Activated CD4-positive, alpha-beta T cell treated with anti-CD3 and anti-CD28 coated beads for 24 hours (primary cell): ENCODE data around the gene CCNI2.

Experiments
- DNase-seq, 2 donors: peaks; one replicate each; pipeline ENCODE4 v3.0.0-alpha.2; 2020; ENCODE audit warnings: low read depth in 2 of 2

The CCNI2 gene, protein sequence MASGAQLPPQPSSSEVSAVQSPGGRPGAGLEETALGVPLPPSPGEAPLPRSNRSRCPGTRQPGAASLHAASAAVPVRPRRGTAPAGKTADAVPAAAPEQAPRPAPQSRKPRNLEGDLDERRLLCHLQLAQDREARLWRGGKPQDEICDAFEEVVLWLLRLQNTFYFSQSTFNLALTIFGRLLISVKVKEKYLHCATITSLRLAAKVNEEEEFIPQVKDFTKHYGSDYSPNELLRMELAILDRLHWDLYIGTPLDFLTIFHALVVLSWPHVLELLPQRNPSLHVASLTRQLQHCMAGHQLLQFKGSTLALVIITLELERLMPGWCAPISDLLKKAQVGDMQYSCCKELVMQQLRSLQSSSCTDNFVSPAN

DNA sequence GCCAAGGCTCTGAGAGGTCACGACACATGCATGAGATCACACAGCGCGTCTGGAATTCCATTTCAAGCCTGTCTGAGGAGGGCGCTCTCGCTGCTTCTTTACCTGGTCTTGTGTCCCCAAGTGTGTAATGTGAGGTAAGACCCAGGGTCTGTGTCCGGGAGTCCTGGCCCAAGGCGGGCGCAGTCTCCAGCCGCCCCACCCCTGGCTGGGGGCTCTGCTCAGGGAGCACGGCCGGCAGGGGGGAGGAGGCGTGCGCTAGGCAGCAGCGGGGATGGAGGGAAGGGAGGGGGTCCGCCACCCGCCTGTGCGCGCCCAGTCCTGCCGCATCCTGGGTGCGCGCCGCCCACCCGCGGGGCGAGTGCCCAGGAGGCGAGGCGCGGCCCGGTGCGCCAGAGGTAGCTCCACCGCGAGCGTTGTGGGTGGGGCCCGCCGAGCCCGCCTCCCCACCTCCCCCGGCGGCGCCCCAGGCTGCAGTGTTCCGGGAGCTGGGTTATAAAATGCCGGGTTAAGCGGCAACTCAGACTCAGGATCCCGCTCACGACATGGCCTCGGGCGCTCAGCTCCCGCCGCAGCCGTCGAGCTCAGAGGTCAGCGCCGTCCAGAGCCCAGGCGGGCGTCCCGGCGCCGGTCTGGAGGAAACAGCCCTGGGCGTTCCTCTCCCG lies at the start of gene CCNI2:
TSS of gene CCNI2 (plus strand) at position 473 of the 662 bp plus-strand sequence. CDS start at position 543, 70 bp downstream.
- peak; percentile 38 to 50 for DNase-seq

DNA sequence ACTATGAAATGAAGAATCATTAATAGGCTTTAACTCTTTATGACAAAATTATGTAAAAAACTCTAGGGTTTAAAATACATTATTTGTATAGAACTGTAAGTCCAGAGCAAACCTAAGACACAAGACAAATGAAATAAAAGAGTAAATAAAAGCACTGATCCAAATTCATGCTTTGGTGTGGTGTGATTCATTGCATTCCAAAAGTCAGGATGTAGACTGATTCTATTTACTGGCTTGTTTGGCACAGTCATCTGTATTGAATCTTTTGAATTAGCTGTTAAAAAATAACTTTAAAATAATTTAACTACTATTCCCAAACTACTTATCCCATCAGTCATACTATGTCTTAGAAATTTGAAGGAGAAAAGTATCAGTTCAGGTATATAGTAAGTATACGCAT lies 42.4 kb upstream of the CCNI2 start:
- DNase-seq: no peak

DNA sequence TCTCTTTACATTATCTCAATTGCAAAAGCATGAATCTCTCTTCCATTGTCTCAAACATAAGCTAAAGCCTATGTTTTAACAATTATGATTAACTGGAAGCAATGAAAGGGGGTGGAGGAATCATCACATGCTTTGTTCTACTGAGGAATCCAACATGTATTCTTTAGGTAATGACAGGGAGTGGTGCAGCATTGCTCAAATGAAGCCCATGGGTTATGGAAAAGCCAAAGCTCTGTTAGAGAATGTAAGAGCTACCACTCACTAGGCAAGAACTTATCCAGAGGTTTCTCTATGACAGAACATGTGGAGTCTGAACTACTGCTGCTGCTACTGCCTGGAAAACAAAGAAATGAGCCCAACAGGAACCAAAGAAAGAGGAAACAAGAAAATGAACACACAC lies 38.6 kb upstream of the CCNI2 start:
- no peak for DNase-seq

DNA sequence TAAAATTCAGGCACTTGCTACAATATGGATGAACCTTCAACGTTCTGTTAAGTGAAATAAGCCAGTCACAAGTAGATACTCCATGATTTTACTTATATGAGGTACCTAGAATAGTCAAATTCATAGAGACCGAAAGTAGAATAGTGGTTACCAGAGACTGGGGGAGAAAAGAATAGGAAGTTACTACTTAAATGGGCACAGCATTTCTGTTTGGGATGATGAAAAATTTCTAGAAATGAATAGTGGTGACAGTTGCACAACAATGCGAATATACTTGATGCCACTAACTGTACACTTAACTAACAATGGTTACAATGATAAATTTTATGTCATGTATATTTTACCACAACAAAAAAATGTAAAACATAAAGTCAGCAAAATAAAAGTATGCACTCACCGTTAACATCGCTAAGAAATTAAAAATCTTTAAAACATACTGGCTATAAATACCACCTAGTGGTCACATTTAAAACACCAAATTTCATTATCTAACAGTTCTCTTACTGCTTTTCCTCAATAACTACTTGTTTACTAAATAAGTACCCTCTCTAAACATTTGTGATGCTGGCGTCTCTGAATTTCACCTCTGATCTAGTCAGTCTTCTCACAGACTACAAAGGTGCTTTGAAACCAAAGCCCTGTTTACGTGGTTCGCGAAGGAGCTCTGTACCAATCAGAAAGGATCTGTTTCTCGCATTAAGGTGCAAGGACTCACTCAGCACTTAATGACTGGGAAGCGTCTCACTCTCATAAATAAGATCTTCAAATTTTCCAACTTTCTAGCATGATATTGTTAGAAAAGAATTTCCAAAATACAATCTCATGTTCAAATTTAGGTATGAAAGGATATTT lies 32.5 kb upstream of the CCNI2 start:
- DNase-seq: no peak

DNA sequence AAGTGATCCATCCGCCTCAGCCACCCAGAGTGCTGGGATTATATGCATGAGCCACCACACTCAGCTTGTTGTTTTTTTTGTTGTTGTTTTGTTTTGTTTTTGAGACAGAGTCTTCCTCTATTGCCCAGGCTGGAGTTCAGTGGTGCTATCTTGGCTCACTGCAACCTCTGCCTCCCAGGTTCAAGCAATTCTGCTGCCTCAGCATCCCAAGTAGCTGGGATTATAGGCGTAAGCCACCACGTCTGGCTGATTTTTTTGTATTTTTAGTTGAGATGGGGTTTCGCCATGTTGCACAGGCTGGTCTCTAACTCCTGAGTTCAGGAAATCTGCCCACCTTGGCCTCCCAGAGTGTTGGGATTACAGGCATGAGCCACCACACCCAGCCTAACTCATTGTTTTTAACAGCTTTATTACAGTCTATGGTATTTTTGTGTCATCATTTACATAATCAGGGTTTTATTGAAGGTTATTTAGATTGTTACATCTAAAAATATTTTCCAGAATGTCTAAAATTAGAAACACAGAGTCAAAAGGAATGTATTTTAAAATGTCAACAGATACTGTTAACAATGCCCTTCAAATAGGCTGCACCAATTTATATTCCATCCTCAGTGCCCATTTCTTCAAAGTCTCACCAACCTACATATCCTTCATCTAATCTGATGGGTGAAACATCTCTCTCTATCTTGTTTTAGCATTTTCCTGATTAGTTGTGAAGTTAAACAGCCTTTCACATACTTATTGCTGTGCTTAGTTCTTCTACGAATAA lies 28.5 kb upstream of the CCNI2 start:
- DNase-seq: no peak

DNA sequence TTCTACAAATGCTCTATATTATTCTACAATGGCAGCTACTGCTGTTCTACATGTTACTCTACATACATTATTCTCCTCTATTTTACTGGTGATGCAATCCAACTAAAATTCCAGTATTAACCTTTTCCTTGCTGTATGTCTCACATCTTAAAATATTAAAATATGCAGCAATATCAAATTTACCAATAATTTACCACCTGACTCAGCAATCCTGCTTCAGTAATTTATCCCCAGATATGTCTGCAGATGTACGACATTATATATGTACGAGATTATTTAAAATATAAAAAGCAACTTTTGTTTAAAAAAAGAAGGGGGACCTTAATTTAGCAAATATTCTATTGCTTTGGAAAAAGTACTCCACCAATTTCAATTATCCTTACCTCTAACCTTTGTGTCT lies 21.5 kb upstream of the CCNI2 start:
- no peak for DNase-seq

DNA sequence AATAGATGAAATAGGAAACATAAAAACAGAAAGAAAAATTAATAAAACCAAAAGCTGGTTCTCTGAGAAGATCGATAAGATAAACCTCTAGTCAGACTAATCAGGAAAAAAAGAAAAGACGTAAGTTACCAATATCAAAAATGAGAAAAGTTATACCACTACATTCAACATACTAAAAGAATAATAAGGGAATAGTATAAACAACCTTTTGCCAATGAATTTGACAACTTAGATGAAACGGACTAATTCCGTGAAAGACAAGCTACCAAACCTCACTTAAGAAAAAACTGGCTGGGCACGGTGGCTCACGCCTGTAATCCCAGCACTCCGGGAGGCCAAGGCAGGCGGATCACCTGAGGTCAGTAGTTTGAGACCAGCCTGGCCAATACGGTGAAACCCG lies 17.3 kb upstream of the CCNI2 start:
- no peak for DNase-seq

DNA sequence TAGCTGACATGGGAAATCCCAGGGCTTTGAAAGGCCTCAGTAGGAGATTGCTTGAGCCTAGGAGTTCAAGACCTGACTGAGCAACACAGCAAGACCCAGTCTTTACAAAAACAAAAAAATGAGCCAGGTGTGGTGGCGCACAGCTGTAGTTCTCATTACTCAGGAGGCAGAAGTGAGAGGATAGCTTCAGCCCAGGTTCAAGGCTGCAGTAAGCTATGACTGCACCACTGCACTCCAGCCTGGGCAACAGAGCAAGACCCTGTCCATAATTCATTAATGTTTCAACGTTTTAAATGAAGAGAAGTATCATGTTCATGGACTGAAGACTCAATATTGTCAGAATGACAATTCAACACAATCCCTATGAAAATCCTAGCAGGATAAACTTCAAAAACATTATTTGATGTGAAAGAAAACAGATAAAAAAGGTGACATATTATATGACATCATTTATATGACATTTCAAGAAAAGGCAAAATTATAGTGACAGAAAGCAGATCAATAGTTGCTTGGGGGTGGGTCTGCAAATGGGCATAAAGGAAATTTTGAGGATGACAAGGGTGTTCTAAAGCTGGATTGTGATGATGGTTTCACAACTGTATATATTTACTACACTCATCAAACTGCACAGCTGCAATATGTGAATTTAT lies 13.6 kb upstream of the CCNI2 start:
- DNase-seq: no peak

DNA sequence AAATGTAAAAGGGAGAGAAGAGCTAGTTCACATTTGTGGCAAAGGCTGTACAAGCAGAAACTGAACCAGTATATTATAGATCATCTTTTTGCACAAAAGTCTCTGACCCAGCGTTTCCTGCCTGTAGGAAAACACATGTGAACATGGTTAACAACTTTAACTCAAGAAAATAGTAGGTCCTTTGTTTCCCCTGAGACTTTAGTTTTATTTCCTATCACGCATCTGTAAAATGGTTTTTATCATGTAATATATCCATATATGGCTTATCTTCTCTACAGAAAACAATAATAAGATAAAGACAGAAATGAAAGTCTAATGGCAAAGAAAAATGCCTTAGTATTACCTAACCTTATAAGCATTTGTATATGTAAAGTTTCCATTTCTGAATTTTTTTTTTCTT lies 12.5 kb upstream of the CCNI2 start:
- no peak for DNase-seq

DNA sequence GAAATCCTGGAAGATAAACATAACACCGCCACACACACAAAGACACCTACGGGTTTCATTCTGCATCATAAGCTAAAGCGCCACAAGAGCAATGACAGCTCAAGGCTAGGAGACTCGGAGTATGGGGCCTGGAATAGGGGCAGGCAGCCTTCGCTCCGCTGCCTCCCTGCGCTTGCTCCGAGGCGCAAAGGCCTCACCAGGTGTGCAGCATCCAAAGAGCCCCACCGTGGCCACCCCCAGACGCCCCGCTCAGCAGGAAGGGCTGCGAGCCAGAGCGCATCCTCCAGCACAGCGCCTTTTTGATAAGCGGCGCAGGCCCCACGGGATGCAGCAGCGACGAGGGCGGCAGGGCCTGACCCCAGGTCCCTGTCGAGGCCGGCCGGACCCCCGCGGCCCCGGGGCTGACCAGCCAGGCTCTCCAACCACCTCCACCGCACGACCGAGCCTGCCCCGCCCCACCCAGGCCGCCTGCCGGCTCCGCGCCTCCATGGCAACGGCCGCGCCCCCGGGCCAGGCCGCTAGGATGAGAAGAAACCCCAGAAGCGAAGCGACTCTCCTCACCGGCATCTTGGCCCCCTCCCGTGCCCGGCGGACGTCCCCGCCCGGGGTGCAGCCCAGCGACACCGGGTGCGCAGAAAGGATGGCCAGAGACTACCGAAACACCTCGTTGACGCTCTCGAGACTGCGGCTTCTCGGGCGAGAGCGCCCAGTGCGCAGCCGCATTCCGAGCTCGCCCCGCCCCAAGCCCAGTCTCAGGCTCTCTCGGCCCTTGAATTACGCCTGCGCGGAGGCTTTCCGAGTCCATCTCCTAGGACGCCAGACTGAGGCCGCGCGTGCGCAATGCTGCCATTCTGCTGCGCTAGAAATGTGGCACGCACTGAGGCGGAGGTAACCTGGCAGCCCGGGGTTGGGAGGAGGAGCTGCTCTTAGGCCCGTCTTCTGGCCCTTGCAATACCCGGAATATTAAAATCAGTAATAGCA lies 10.1 kb upstream of the CCNI2 start, which contains the start of gene KIF3A:
TSS of gene KIF3A (minus strand) at position 694 of the 981 bp plus-strand sequence. CDS start at position 567, 127 bp downstream.
- peak; percentile 99 for DNase-seq

DNA sequence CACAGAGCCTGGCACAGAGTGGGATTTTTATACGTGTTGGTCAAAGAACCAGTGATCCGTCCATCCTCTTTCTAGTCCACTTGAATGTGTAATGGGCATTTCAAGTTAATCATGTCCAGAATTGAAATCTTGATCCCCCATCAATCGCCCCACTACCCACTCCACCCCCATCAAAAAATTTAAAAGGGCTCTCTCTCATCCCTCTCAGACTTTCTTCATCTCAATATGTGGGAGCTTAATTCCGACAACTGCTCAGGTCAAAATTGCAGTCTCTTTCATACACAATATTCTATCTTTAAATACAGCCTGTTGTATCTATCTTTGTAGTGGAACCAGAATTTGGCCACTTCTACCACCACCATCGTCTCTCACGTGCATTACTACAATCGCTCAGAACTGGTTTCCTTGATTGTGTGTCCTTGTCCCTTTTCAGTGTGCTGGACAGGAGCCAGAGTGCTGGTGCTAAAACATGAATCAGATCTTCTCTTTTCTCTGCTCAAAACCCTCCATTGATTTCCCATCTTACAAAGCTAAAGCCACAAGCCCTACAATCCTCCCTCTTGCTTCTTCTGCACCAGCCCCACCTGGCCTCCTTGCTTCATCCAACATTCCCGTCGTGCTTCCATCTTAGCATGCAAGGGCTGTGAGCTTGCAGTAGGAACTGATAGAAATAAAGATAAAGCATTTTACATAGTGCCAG lies 9.1 kb upstream of the CCNI2 start:
- DNase-seq: no peak

DNA sequence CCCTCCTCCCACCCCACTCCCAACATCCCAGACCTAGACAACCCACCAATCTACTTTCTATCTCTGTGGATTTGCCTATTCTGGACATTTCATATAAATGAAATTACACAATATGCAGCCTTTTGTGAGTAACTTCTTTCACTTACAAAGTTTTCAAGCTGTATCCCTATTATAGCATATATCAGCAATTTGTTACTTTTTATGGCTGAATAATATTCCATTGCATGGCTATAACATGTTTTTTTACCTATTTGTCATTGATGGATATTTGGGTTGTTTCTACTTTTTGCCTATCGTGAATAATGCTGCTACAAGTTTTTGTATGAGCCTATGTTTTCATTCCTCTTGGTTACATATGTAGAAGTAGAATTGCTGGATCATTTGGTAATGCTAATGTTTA lies 8.0 kb upstream of the CCNI2 start:
- DNase-seq: no peak

DNA sequence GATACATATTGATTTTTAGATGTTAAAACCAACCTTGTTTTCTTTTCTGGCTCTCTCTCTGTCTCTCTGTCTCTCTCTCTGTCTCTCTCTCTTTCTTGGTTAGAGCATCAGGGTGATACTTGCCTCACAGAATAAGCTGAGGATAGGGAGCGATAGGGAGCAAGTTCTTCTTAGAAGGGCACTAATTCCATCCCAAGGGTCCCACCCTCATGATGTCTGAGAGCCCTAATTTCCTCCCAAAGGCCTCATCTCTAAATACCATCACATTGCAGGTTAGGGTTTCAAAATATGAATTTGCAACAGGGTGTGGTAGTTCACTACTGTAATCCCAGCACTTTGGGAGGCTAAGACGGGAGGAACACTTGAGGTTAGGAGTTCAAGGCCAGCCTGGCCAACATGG lies 5.1 kb upstream of the CCNI2 start:
- DNase-seq: no peak

DNA sequence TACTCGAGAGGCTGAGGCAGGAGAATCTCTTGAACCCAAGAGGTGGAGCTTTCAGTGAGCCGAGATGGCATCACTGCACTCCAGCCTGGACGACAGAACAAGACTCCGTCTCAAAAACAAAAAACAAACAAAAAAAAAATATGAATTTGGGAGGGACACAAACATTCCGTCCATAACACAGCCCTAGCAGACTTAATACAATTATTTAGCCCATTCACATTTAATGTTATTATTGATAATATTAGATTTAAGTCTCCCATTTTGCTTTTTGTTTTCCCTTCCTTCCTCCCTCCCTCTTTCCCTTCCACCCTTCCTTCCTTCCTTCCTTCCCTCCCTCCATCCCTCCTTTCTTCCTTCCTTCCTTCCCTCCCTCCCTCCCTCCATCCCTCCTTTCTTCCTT lies 4.6 kb upstream of the CCNI2 start:
- no peak for DNase-seq

DNA sequence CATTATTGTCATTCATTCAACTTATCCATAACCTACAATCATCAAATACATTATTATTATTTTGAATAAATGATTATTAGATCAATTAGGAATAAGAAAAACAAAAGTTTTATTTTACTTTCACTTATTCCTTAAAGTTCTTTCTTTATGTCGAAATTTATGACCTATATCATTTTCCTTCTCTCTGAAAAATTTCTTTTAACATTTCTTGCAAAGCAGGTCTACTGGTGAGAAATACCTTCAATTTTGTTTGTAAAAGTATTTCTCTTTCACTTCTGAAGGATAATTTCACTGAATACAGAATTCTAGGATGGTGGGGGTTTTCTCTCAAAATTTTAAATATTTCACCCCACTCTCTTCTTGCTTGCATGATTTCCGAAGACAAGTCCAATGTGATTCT lies 2.6 kb upstream of the CCNI2 start:
- DNase-seq: no peak

DNA sequence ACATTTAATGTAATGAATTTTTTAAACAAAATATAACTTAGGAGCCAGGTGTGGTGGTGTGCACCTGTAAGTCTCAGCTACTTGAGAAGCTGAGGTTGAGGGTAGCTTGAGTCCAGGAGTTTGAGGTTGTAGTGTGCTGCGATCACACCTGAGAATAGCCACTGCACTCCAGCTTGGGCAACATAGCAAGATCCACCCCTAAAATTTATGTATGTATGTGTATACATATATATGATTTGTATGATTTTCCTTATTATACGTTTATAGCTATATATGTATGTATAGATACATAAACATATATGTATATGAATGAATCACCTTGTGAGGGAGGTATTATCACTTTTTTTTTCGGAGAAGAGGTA lies 653 bp upstream of the CCNI2 start:
- DNase-seq: no peak

DNA sequence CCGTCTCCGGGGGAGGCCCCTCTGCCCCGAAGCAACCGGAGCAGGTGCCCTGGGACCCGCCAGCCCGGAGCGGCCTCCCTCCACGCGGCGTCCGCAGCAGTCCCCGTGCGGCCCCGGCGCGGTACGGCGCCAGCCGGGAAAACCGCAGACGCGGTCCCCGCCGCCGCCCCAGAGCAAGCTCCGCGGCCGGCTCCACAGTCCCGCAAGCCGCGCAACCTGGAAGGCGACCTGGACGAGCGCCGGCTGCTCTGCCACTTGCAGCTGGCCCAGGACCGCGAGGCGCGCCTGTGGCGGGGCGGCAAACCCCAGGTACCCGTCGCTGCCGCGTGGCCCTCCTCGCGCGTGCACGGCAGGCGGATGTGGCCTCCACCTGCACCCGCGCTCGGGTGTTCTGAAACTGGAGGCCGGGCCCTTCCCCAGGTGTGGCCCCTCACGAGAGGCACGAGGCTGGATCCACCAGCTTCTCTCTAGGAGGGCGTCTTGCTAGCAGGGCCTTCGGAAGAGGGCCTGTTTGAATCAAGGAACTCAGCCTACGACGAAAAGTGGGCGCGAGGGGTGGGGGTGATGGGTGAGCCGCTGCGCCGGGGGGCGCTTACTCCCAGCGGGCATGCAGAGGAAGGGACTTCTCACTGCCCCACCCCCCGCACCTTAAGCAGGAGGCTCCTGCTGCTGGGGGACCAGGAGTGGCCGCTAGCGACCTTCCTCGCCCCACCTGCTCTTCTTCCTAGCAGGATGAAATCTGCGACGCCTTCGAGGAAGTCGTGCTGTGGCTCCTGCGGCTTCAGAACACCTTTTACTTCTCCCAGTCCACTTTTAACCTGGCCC lies 602 bp downstream of the CCNI2 start:
- DNase-seq: no peak

DNA sequence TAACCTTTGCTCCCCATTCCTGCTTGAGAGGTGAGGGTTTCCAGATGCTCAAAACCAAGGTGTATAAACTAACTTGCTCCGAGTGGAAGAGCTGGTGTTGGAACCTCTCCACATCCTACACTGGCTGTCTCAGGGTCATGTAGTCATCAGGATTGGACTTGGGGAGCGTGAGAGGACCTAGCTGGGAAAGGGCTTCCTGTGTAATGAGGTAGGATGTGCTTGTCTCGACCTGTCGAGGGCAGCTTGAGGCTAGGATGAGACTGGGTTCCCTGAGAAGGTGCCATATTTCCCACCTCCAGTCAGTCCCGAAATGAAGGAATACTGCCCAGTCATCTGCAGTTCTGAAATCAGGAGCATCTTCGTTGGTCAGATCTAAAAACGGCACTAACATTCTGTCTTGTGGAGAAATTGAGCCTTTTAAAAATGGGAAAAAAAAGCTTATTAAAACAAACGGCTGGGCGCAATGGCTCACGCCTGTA lies 1.3 kb downstream of the CCNI2 start:
- no peak for DNase-seq
